ENCODE data around the gene ACVR2B.

The ACVR2B gene

GRCh38 chr3:38533285-38533976, 79.7 kb downstream of the ACVR2B start:
- no peak for DNase-seq (ENCODE audit: low read depth in 2 of 2)

GRCh38 chr3:38534180-38534579, 80.5 kb downstream of the ACVR2B start:
- no peak for DNase-seq (ENCODE audit: low read depth in 2 of 2)

GRCh38 chr3:38534604-38535003, 80.9 kb downstream of the ACVR2B start:
- DNase-seq (ENCODE audit: low read depth in 2 of 2), result no peak

- no peak for DNase-seq (ENCODE audit: low read depth in 2 of 2)
Observed at GRCh38 chr3:38536671-38537070, 83.0 kb downstream of the ACVR2B start.

DNA sequence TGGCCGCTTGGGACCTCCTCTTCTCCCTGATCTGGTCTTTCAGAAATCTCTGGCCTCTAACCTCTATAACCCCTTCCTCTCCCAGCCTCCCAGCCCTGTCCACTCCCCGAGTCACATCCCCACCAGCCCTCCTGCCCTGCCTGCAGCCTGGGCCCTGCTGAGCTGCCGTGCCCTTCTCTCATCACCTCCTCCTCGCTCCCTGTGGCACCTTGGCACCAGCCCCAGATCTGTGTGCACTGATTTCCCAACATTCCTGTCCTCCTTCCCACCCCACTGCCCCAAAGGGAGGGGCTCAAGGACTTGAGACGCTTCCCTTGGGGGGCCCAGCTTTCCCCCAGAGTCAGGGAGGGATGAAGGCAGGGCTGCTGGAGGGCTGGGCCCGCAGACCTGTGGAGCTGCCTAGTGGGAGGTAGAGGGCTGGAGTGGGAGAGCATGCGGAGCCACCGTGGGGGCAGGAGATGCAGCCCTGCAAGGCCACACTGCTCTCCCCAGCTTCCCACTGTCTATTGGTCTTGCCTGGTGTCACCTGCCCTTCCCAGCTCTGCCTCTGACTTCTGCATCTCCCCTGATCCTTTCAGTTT, 85.2 kb downstream of the ACVR2B start:
- no peak for DNase-seq (ENCODE audit: low read depth in 2 of 2)

DNA sequence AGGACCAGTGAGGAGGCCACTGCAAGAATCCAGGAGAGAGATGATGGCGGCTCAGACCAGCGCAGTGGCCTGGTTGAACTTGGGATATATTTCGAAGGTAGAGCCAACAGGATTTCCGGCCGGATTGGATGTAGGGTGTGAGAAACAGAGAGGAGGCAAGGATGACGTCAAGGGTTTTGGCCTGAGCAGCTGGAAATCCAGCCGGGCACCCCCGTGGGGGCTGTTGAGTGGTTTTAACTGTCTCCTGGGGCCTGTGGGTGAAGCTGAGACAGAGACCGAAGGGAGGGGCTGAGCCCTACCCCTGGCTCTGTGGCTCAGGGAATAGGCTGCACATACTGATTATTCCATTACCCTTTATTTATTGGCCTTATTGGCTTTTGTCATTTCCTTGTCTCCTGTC, 88.1 kb downstream of the ACVR2B start:
- DNase-seq (ENCODE audit: low read depth in 2 of 2), result no peak
